ENCODE measurements around the gene GPC1. TPM values are rescaled to one million over a fixed set of nuclear protein-coding genes. Genes with fewer than 3 reads are reported as not detected.

GPC1 gene
- total and polyA plus RNA-seq, 10 of the 15 experiments (the other 5 are each of a cell fraction or from before 2014, with no cell fraction given): 0.06 to 0.77 (median 0.23) TPM; not detected in 3

DNA sequence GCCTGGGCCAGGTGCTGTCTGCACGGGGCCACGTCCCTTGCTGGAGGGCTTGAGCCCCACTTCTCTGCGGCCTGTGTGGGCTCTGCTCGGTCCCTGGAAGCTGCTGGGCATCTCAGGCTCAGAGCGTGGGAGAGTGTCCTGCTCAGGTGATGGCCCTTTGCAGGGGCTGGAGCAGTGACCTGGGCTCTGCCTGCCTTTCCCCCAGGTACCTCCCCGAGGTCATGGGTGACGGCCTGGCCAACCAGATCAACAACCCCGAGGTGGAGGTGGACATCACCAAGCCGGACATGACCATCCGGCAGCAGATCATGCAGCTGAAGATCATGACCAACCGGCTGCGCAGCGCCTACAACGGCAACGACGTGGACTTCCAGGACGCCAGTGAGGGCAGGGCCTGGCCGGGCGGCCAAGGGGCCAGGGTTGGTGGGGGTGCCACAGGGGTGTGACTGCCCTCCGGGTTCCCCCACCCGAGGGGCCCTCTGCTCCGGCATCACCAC, 29.9 kb downstream of the GPC1 start:
- Histone ChIP-seq H3K9me3 (replicated peaks; ENCODE audit: control insufficient read depth, insufficient read depth, low read length) (no peaks in the 10 kb centered on the region), H3K36me3 (ENCODE audit: control insufficient read depth in 2 of 2, insufficient read depth in 2 of 2, low read length in 1 of 2) (no peaks in the 10 kb centered on the region), H3K4me1 (ENCODE audit: control insufficient read depth, insufficient read depth, low read length) (peaks cover under 1% of the 10 kb centered on the region; the same call in 1 of the 2 replicates), H3K9ac (ENCODE audit: control insufficient read depth, insufficient read depth, low read length) (no peak overlapping the region), H3K27ac (ENCODE audit: control insufficient read depth, insufficient read depth) (no peak overlapping the region), H3K4me3 (no peak overlapping the region), H3K4me2 (ENCODE audit: control insufficient read depth, insufficient read depth) (no peak overlapping the region), H3K79me2 (ENCODE audit: control insufficient read depth, insufficient read depth, low read length) (no peaks in the 10 kb centered on the region), H4K20me1 (ENCODE audit: control insufficient read depth, insufficient read depth) (no peaks in the 10 kb centered on the region), H3K27me3 (replicated peaks in 1 of 2; ENCODE audit: control insufficient read depth in 2 of 2, insufficient read depth in 2 of 2, low read length in 1 of 2) (no peaks in the 10 kb centered on the region), H2AFZ (ENCODE audit: control insufficient read depth, low read depth, low read length) (no peak overlapping the region)
- ChIA-PET CTCF (no interaction called here), SMC1A (ENCODE audit: uncharacterized antibody, unreplicated experiment) (no interaction called here), RAD21 (ENCODE audit: unreplicated experiment) (no interaction called here), POLR2A (no interaction called here)
- WGBS (ENCODE audit: insufficient coverage, insufficient replicate concordance, low lambda C conversion rate, missing lambda C conversion rate): 73% methylated on average over 22 of the region's 22 CpGs
- no TSS peak for BruUV-seq (replicated peaks)
- no peak for FAIRE-seq
- intact Hi-C loops (cut with micrococcal nuclease; ENCODE audit: unreplicated experiment): no loop called here
- in situ Hi-C loops (cut with MboI): no loop called here
- ATAC-seq: no peak
- no peak for TF ChIP-seq MXI1 (IDR thresholded peaks at IDR 0.05; ENCODE audit: low read depth, low read length)
- TF ChIP-seq ZNF622 (IDR thresholded peaks at IDR 0.05): no peak
- no peak for TF ChIP-seq JUNB (IDR thresholded peaks at IDR 0.05)
- no peak for TF ChIP-seq TCF3 (IDR thresholded peaks at IDR 0.05; ENCODE audit: borderline replicate concordance, insufficient read depth, low read depth, low read length)
- no peak for TF ChIP-seq RB1 (IDR thresholded peaks at IDR 0.05; ENCODE audit: borderline replicate concordance)
- TF ChIP-seq ZNF384 (IDR thresholded peaks at IDR 0.05; ENCODE audit: borderline replicate concordance, low read depth, low read length): no peak
- no peak for TF ChIP-seq HCFC1 (IDR thresholded peaks at IDR 0.05; ENCODE audit: low read length)
- TF ChIP-seq, protein P1, sequence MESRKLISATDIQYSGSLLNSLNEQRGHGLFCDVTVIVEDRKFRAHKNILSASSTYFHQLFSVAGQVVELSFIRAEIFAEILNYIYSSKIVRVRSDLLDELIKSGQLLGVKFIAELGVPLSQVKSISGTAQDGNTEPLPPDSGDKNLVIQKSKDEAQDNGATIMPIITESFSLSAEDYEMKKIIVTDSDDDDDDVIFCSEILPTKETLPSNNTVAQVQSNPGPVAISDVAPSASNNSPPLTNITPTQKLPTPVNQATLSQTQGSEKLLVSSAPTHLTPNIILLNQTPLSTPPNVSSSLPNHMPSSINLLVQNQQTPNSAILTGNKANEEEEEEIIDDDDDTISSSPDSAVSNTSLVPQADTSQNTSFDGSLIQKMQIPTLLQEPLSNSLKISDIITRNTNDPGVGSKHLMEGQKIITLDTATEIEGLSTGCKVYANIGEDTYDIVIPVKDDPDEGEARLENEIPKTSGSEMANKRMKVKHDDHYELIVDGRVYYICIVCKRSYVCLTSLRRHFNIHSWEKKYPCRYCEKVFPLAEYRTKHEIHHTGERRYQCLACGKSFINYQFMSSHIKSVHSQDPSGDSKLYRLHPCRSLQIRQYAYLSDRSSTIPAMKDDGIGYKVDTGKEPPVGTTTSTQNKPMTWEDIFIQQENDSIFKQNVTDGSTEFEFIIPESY (IDR thresholded peaks at IDR 0.05): no peak
- TF ChIP-seq ZNF274 (IDR thresholded peaks at IDR 0.05; ENCODE audit: insufficient read depth, insufficient read length): no peak
- no peak for TF ChIP-seq MTA2 (IDR thresholded peaks at IDR 0.05; ENCODE audit: low read depth)
- no peak for TF ChIP-seq EP300 (IDR thresholded peaks at IDR 0.05; ENCODE audit: borderline replicate concordance in 1 of 2, control insufficient read depth in 1 of 2, low read depth in 2 of 2, low read length in 2 of 2)
- no peak for TF ChIP-seq POLR2AphosphoS5 (IDR thresholded peaks at IDR 0.05; ENCODE audit: low read length)
- no peak for TF ChIP-seq NRF1 (conservative IDR thresholded peaks at IDR 0.05; ENCODE audit: low read depth, low read length)
- TF ChIP-seq TBL1XR1 (IDR thresholded peaks at IDR 0.05; ENCODE audit: low read depth, low read length): no peak
- TF ChIP-seq CEBPB (IDR thresholded peaks at IDR 0.05; ENCODE audit: borderline replicate concordance in 1 of 2, low read depth in 2 of 2, low read length in 2 of 2): no peak
- no peak for DNase-seq (ENCODE audit: low read depth, low spot score)
